Measurements from ENCODE around the gene EDN1. TPM values are rescaled to one million over a fixed set of nuclear protein-coding genes. Genes with fewer than 3 reads are reported as not detected.
A peak's percentile ranks its signal among the peaks of the same experiment; 100 is the strongest.
"Not testable (repeated sequence)": the region's sequence is repeated elsewhere in the genome, so short reads cannot be mapped to it uniquely, and the experiment has no call there.

EDN1 gene
- total RNA-seq, 2 donors from 2014 or later: 2.7 to 25.4 TPM

DNA sequence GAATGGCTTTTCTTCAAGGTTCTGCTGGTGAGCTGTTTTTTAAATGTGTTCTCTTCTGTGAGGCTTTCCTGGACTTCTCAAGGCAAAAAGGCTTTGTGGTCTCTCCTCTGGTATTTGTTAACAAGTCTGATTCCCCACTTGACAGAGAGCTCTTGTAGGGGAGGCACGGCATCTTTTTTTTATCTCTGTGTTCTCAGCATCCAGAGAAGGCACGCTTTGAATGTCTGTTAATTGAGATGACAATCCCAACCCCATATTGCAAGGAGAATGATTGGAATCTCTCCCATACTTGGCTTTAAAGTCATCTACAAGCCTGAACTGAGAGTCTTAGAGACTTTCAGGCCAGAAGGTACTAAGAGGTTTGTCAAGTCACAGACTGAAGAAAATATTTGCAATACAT, 22.6 kb downstream of the EDN1 start:
- no peak for DNase-seq
- no peak for ATAC-seq
- intact Hi-C loops (cut with DNase I): no loop called here

DNA sequence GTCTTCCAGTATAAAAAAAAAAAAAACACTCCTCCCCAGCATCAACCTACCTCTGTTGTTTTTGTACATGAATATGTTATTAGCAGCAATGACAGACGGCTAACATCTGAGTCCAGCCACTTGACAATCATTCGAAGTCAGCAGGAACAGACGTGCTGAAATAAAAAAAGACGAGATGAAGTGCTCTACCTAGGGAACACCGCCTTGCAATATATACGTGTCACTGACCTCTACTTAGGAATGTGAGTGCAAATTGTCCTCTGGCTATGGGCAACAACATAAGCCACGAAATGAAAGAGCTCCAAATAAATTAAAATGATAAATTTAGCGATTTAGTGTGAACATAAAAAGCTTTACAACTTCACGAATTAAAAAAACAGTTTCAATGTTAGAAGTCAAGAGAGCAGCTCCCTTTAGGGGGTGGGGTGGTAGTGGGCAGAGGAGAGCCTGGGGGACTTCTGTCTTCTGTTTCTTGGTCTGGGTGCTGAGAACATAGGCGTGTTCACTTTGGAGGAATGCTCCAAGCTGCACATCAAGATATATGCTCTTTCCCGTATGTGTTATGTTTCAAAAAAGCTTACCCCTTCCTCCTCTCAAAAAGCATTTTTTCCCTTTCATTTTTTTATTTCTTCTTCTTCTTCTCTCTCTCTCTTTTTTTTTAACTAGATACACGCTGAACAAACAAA, 23.3 kb downstream of the EDN1 start:
- DNase-seq (no peak), ATAC-seq (no peak)
- intact Hi-C loops (cut with DNase I): no loop called here

DNA sequence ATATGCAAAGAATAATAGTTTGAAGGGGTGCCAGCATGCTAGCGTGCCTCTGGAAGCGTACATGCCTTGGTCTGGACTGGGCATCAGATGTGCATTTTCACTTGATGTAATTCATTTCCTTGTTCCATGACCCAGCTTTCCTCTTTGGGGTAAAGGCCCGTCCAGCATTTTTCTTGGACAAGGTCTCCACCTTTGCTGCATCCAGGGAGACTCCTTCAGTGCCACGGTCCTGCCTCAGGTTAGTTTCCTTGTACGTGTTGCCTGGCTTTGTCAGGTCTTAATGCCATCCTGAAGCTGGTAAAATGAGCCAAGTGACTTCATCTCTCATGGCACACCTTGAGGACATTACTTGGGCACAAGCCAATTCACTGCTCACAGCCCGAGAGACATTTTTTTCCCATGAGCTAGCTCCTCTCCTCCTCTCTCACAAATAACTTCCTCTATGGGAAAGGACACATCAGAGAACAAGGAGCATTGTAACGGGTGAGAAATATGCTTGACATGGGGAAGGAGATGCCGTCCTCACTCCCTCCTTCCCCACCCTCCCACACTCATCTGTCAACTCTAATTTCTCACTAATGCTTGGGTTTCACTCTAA, 23.9 kb downstream of the EDN1 start:
- intact Hi-C loops (cut with DNase I): no loop called here
- DNase-seq (no peak), ATAC-seq (no peak)

DNA sequence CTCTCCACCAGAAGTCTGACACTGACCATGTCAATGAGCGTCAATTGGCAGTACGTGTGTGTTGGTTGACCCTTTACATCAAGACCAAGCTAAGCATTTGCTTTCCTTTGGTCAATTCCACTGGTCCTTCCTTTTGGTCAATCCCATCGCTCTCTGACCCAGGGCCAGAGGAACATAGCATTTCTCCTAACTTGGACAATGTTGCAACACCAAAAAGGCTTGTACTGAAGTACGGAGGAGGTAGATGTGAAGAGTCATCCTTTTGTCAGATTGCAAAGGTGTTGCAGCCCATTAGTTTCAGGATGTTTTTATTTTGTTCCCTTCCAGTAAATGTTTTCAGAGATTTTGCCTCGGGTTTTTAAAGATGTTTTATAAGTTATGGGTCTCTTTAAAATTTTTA, 24.6 kb downstream of the EDN1 start:
- no peak for DNase-seq
- no peak for ATAC-seq
- intact Hi-C loops (cut with DNase I): no loop called here

- DNase-seq (no peak), ATAC-seq (no peak)
- intact Hi-C loops (cut with DNase I): no loop called here
Measured at GRCh38 chr6:12315292-12316081, 25.3 kb downstream of the EDN1 start.

DNA sequence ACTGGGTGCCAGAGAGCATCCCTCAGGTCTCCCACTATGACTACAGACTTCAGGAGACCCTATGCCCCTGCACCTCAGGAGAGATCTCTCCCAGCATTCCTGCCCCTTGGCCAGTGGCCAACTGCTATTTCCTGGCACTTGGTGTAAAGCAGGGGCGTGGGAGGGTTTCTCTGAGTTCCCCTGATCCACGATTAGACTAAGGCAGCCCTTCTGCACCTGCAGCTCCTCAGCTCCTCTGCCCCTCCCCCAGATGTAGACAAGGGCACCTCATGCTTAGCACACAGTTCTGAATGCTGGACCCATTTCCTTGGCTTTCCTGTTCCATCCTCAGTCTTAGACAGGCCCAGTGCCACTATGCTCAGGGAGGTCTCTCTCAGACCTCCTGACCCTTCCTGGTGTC, 28.6 kb downstream of the EDN1 start:
- ATAC-seq (no peak), DNase-seq (no peak)
- intact Hi-C loops (cut with DNase I): no loop called here

DNA sequence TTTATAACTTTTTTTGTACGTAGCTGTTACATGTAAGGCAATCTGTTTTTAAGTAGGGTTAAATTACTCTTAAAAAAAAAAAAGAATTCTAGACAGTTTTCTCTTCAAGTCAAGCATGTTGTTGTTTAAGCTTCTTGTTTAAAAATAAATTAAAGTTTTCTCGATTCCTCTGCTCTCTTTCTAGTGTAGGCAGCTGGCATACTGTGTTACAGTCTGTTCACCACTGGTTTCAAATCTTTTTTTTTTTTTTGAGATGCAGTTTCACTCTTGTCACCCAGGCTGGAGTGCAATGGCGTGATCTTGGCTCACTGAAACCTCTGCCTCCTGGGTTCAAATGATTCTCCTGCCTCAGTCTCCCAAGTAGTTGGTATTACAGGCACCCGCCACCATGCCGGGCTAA, 29.9 kb downstream of the EDN1 start:
- DNase-seq; intact Hi-C loops (cut with DNase I); ATAC-seq: not testable (repeated sequence)

GRCh38 chr6:12324099-12324498, 33.9 kb downstream of the EDN1 start:
- DNase-seq: no peak
- intact Hi-C loops (cut with DNase I): no loop called here
- peak in 1 of 2 donors; percentile 51 for ATAC-seq

- DNase-seq (no peak), ATAC-seq (no peak)
- intact Hi-C loops (cut with DNase I): no loop called here
Measured at GRCh38 chr6:12324748-12325147, 34.6 kb downstream of the EDN1 start.

DNA sequence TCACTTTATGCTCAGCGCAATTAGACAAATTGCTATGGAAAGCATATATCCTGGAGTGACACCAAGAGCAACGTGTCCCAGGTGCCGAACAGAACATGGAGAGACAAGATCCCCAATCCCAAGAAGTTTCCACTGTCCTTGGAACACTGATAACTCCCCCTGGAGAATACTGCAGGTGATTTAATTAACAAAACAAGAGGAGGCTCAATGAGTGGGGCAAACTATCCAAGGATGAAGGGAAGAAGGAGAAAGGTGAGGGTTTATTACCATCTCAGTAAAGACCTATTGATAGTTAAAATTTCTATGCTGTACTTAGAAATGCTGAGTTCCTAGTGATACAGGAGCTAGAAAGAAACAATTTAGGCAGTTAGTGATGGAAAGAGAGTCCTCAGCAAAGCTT, 35.7 kb downstream of the EDN1 start:
- intact Hi-C loops (cut with DNase I): no loop called here
- ATAC-seq (no peak), DNase-seq (no peak)

GRCh38 chr6:12327391-12327790, 37.2 kb downstream of the EDN1 start:
- DNase-seq: no peak
- intact Hi-C loops (cut with DNase I): no loop called here
- no peak for ATAC-seq

DNA sequence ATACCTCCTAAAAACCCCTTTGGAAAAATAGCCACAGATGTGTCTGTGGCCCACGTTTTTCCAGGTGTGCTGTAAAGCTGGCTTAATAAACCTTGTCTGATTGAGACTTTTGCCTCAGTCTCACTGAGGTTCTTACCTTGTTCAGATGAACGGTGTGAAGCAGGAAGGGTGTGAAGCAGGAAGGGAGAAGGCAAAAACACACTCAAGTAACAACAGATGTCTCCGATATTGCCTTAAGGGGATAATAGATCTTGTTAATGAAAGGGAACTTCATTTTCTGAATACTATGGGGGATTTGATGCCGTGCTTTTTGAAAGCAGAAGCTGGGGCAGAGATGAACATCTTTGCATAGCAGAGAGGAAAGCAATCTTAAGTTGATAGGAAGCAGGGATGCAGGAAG, 37.8 kb downstream of the EDN1 start:
- no peak for DNase-seq
- intact Hi-C loops (cut with DNase I): no loop called here
- no peak for ATAC-seq

DNA sequence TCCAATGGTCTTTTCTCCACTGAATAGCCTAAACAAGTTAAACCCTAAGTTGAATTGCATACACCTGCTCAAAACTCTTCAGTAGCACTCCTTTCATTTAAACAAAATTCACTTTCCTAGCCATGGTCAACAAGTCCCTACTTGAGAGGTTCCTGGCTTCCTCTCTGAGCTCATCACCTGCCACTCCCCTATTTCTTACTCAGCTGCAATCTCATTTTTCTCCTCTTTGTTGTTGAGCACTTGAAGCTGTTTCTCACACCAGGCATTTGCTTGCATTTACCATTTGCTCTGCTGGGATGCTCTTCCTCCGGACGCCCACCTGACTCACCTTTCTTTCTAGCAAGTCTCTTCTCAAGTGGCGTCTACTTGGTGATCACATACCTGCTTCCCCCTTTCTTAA, 38.5 kb downstream of the EDN1 start:
- ATAC-seq: no peak
- DNase-seq: no peak
- intact Hi-C loops (cut with DNase I): no loop called here

GRCh38 chr6:12331474-12331873, 41.3 kb downstream of the EDN1 start:
- peak in 1 of 2 donors; percentile 19 for ATAC-seq
- DNase-seq: no peak
- intact Hi-C loops (cut with DNase I): no loop called here

GRCh38 chr6:12331951-12332749, 42.0 kb downstream of the EDN1 start:
- ATAC-seq: peak in 1 of 2 donors; percentile 70
- no peak for DNase-seq
- intact Hi-C loops (cut with DNase I): no loop called here

GRCh38 chr6:12332750-12333079, 42.6 kb downstream of the EDN1 start:
- DNase-seq; intact Hi-C loops (cut with DNase I); ATAC-seq: not testable (repeated sequence)

DNA sequence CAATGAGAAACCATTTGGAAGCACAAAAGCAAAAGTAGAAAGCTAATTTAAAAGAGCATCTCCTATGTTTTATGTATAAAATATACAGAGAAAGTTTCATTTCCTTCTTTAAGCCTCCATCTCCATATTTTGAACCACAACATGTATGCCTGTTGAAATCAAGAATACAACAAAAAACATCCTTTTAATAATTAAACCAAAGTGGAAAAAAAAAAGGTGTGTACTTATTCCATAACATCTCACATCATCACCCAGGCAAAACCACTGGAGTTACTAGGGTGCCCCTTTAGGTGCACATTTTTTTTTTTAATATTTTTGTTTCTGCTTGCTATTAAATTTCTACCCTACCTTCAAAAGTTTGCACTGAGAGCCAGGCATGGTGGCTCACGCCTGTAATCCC, 43.0 kb downstream of the EDN1 start:
- intact Hi-C loops (cut with DNase I): no loop called here
- ATAC-seq (no peak), DNase-seq (no peak)

- DNase-seq: no peak
- intact Hi-C loops (cut with DNase I): no loop called here
- ATAC-seq: no peak
Measured at GRCh38 chr6:12334526-12335130, 44.5 kb downstream of the EDN1 start.

GRCh38 chr6:12335131-12335527, 45.0 kb downstream of the EDN1 start:
- ATAC-seq (no peak), DNase-seq (no peak)
- intact Hi-C loops (cut with DNase I): no loop called here

Measured in left cardiac atrium (tissue), 4 donors.